ENCODE results near the gene URB1.
"Not testable (repeated sequence)": the region's sequence is repeated elsewhere in the genome, so short reads cannot be mapped to it uniquely, and the experiment has no call there.

URB1 gene

GRCh38 chr21:32412162-32413014, 19.6 kb upstream of the URB1 start, which contains the start of gene EVA1C:
Gene EVA1C, plus strand, starts transcription at chr21:32412706. Its CDS starts 148 bp downstream, at chr21:32412854.
- peak; percentile 77 to 85 for DNase-seq

- peak; percentile 60 to 64 for DNase-seq
These were observed 18.7 kb upstream of the URB1 start for GRCh38 chr21:32411350-32412161.

GRCh38 chr21:32410916-32411315, 18.1 kb upstream of the URB1 start:
- DNase-seq, result no peak

- no peak for DNase-seq
These were observed 17.5 kb upstream of the URB1 start for GRCh38 chr21:32410291-32410690.

DNA sequence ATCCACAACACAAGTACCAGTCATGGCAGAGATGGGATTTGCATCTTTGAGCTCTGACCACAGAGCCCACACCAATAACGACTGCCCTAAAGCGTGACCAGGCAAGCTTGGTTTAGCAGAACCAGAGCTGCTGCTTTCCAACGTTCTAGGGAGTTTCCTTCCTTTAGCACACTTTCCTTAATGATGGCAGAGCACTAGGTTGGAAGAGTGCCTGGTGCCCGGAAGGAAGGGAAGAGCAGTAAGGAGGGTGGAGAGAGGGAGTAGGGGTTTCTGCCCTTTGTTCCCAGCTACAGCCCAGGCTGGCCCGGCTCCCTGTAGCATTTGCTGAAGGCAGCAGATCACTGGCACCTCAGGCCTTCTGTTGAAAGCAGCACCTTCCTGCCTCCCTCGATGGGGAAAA, 13.6 kb upstream of the URB1 start:
- no peak for DNase-seq

- DNase-seq, result peak; percentile 50 to 65
These were observed 10.5 kb upstream of the URB1 start for GRCh38 chr21:32403201-32403777.

- no peak for DNase-seq
These were observed 827 bp upstream of the URB1 start for GRCh38 chr21:32393677-32394001.

GRCh38 chr21:32392299-32392879, 423 bp downstream of the URB1 start:
- peak in 1 of 2 donors; percentile 17 for DNase-seq

DNA sequence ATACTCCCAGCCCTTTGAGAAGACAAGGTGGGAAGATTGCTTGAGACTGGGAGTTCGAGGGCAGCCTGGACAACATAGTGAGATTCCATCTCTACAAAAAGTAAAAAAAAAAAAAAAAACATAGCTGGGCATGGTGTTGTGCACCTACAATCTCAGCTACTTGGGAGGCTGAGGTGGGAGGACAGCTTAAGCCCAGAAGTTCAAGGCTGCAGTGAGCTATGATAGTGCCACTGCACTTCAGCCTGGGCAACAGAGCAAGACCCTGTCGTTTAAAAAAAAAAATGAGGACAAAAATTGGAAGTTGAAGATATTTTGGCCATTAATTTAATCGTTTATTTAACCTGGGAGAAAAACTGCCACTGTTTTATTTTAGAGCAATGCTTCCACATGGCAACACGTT, 1.1 kb downstream of the URB1 start:
- DNase-seq, result no peak

GRCh38 chr21:32390537-32391224, 2.1 kb downstream of the URB1 start:
- not testable (repeated sequence) for DNase-seq

GRCh38 chr21:32389337-32390015, 3.3 kb downstream of the URB1 start:
- no peak for DNase-seq

GRCh38 chr21:32388306-32388705, 4.5 kb downstream of the URB1 start:
- no peak for DNase-seq

DNA sequence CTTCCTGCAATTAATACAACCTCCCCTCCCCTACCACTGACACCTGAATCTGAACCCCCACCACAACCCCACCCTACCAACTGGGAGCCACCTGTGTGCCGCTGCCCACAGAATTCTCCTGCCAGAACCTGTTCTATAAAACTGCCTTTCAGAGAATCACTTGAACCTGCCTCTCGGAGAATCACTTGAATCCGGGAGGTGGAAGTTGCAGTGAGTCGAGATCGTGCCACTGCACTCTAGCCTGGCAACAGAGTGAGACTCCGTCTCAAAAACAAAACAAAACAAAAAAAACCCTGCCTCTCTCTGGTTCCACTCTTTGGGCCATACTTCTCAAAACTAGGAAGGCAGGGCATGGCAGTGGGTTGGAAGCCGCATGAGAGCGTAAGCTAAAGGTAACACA, 5.7 kb downstream of the URB1 start:
- no peak for DNase-seq

DNA sequence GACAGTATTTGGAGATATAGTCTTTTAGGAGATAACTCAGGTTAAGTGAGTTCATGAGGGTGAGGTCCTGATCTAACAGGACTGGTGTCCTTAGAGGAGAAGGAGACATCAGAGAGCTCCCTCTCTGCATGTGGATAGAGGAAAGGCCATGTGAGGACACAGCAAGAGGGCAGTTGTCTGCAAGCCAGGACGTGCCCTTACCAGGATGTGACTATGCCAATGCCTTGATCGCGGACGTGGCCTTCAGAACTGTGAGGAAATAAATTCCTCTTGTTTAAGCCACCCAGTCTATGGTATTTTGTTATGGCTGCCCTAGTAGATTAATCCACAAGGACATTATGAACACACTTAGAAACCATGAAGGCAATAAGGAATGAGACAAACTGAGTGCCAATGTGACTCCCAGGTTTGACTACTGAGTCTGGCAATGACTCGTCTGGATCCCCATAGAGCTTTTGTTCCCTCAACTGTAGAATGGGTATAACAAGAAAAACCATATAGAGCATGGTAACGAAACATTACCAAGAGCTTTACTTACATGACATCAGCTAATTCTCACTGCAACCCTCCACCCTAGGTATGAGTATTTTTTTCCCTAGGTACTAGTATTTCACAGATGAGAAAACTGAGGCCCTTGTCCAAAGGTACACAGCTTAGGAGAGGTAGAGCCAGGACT, 6.5 kb downstream of the URB1 start:
- no peak for DNase-seq

- DNase-seq, result no peak
These were observed 9.0 kb downstream of the URB1 start for GRCh38 chr21:32383812-32384211.

GRCh38 chr21:32382108-32382644, 10.6 kb downstream of the URB1 start:
- DNase-seq, result no peak

GRCh38 chr21:32381571-32381970, 11.2 kb downstream of the URB1 start:
- DNase-seq, result no peak

DNA sequence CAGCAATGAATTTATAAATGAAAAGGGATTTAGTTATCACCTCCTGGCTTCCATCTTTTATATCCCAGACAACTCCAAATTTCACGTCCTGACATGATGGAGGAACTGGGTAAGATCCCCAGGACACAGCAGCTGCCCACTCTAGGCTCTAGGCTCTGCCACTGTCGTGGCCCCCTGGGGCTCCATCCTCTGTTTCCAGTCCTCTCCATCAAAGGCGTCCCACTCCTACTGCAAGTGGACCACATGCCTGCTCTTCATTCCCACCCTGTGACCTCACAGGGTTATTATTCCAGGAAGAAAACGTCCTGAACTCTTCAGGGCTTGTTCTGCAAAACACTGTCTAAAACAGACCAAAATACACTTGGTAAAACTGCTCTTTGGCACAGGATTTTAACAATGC, 11.9 kb downstream of the URB1 start:
- no peak for DNase-seq

- no peak for DNase-seq
These were observed 13.9 kb downstream of the URB1 start for GRCh38 chr21:32378956-32379355.

- DNase-seq, result no peak
These were observed 14.8 kb downstream of the URB1 start for GRCh38 chr21:32377991-32378390.

DNA sequence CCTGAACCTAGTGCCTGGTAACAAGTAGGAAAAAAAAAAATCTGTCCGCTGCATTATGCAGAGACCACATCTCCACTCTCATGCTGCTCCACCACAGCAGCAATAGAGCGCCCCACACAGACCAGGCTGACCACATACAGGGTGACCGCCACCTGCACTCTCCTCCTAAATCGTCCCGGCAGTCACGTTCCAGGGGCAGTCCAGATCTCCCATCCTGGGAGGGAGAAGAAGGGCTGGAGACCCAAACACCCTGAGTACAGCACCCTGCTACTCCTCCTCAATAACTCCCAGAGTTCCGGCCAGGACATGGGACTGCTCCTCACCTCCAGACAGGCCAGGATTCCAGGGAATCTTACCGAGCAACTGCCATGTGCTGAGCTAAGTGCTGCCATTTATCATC, 15.3 kb downstream of the URB1 start:
- DNase-seq, result no peak
